ENCODE results near the gene AGRN. TPM values are rescaled to one million over a fixed set of nuclear protein-coding genes. Genes with fewer than 3 reads are reported as not detected.

AGRN gene
- polyA plus RNA-seq, 3 donors: 0.06 to 4.7 (median 0.43) TPM

- Histone ChIP-seq H2AFZ (ENCODE audit: insufficient read depth, low read depth, low read length, poor library complexity, severe bottlenecking) (peak overlapping the region; percentile 50), H3K9ac (ENCODE audit: insufficient read depth, low read length, poor library complexity, severe bottlenecking) (peak overlapping the region; percentile 36)
These were observed 59.6 kb downstream of the AGRN start for GRCh38 chr1:1079408-1080121.

More at GRCh38 chr1:1079408-1080121, 59.6 kb downstream of the AGRN start:
- Histone ChIP-seq H3K4me2 (replicated peaks; ENCODE audit: extremely low read depth, low read length, poor library complexity, severe bottlenecking) (peak overlapping the region; percentile 57), H4K20me1 (ENCODE audit: insufficient read depth, low read length) (no peaks in the 10 kb centered on the region), H3K4me3 (replicated peaks in 1 of 3; ENCODE audit: low read depth in 2 of 3, low read length in 3 of 3) (peak overlapping the region in 1 of 3 experiments; percentile 34), H3K27me3 (ENCODE audit: control insufficient read depth in 2 of 2, insufficient read depth in 2 of 2, low read length in 2 of 2) (peaks cover 0 to 14% of the 10 kb centered on the region in 2 donors), H3K79me2 (ENCODE audit: insufficient read depth, low read length) (no peaks in the 10 kb centered on the region), H3K27ac (ENCODE audit: low read depth in 1 of 2, low read length in 2 of 2) (no peak overlapping the region), H3K4me1 (ENCODE audit: control insufficient read depth in 1 of 2, insufficient read depth in 2 of 2, low read length in 2 of 2) (peaks cover 9 to 11% of the 10 kb centered on the region in 2 donors), H3K9me3 (replicated peaks in 1 of 2; ENCODE audit: control insufficient read depth in 1 of 2, insufficient read depth in 1 of 2, low read length in 2 of 2) (no peaks in the 10 kb centered on the region), H3K36me3 (replicated peaks in 1 of 2; ENCODE audit: control insufficient read depth in 1 of 2, insufficient read depth in 2 of 2, low read length in 2 of 2) (no peaks in the 10 kb centered on the region)
- no peak for DNase-seq
- Mint-ChIP-seq H3K4me3 (peak overlapping the region; percentile 58 to 71), H3K27me3 (ENCODE audit: low read depth in 3 of 3) (peaks cover 7 to 17% (median 10%) of the 10 kb centered on the region in 3 donors), H3K4me1 (peaks cover 9% of the 10 kb centered on the region), H3K36me3 (peaks cover 3 to 5% of the 10 kb centered on the region in 2 donors), H3K9me3 (peaks cover 0 to 2% (median 0%) of the 10 kb centered on the region in 7 donors), H3K27ac (peak overlapping the region in 1 of 7 donors; percentile 18)
- no peak for TF ChIP-seq CTCF (IDR thresholded peaks at IDR 0.05)
- 1% methylated on average over 33 of the region's 38 CpGs for WGBS (ENCODE audit: insufficient coverage)
- intact Hi-C loops (cut with micrococcal nuclease): no loop called here

All from CD14-positive monocyte (primary cell).